Mammary epithelial cell (primary cell): ENCODE results near the gene TSGA10.

Experiments
- EZH2 ChIP-seq: IDR thresholded peaks from 2 replicates; pipeline ENCODE4 v1.6.1; 2012; ENCODE audit warnings: low read length, inconsistent platforms, borderline replicate concordance
- TF ChIP-seq, protein P1 (sequence below), 2 donors: IDR thresholded peaks in 1 of 2; conservative IDR thresholded peaks in 1 of 2; 2 replicates each; pipeline ENCODE4 v1.5.1; 2011 to 2012; ENCODE audit warnings: inconsistent platforms in 2 of 2, low read length in 2 of 2, mild to moderate bottlenecking in 2 of 2, control low read depth in 1 of 2, low read depth in 1 of 2; ENCODE audit not compliant: insufficient read depth in 1 of 2; ENCODE audit errors: extremely low read depth in 1 of 2

DNA sequence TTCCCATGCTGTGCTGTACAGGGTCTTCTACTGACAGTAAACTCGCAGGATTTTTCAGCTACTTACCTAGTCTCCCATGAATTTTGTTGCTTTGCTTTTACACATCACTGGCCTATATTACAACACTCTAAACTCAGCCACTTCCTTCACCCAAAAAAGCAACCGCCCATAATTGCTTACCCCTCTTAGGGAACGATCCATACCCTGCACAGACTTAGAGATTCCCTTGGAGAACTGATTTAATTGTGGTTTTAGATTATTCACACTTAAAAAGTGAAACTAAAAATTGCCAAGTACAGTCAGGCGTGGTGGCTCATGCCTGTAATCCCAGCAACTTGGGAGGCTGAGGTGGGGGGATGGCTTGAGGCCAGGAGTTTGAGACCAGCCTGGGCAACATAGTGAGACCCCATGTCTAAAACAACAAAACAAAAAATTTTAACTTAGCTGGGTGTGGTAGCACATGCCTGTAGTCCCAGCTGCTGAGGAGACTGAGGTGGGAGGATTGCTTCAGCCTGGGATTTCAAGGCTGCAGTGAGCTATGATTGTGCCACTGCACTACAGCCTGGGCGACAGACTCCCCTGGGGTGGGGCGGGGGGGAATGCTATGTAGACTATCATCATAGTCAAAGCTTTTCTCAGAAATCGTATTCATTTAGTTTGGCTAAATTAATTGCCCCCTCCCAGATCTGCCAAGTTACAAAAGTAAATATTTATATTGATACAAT, 45.5 kb upstream of the TSGA10 start:
- TF ChIP-seq, protein P1, sequence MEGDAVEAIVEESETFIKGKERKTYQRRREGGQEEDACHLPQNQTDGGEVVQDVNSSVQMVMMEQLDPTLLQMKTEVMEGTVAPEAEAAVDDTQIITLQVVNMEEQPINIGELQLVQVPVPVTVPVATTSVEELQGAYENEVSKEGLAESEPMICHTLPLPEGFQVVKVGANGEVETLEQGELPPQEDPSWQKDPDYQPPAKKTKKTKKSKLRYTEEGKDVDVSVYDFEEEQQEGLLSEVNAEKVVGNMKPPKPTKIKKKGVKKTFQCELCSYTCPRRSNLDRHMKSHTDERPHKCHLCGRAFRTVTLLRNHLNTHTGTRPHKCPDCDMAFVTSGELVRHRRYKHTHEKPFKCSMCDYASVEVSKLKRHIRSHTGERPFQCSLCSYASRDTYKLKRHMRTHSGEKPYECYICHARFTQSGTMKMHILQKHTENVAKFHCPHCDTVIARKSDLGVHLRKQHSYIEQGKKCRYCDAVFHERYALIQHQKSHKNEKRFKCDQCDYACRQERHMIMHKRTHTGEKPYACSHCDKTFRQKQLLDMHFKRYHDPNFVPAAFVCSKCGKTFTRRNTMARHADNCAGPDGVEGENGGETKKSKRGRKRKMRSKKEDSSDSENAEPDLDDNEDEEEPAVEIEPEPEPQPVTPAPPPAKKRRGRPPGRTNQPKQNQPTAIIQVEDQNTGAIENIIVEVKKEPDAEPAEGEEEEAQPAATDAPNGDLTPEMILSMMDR (conservative IDR thresholded peaks at IDR 0.05 in 1 of 2, IDR thresholded peaks at IDR 0.05 in 1 of 2; ENCODE audit: extremely low read depth in 1 of 2, insufficient read depth in 1 of 2, low read depth in 1 of 2, low read length in 2 of 2): no peak
- no peak for TF ChIP-seq EZH2
